ENCODE results near the gene SLC18A3. TPM values are rescaled to one million over a fixed set of nuclear protein-coding genes. Genes with fewer than 3 reads are reported as not detected.

The SLC18A3 gene
- total RNA-seq, 1 experiment from 2014 or later, result not detected

DNA sequence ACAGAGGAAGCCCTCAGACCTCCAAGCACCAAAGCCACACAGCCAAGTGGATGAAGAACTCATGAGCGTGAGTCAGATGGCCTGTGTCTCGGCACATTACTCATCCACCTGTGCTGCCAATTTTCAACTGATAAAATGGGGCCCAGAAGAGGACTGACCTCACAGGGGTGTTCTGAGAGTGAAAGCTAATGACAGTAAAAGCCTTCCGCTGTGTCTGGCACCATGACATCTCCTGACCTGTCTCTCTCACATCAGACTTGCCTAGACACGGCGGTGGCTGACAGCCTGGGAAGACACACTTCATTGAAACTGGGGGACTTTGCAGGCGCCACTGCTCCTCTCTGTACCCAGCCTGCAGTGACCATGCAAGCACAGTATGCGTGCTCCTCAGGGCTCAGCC lies 8.3 kb upstream of the SLC18A3 start:
- Histone ChIP-seq H2AK5ac (ENCODE audit: insufficient read length, low read length) (no peak overlapping the region), H3K18ac (ENCODE audit: insufficient read length, low read depth, low read length) (no peak overlapping the region), H3K27me3 (ENCODE audit: insufficient read depth, low read length) (peaks cover 8% of the 10 kb centered on the region; the same call in 1 of the 2 replicates), H3K4ac (ENCODE audit: low read depth, low read length) (no peak overlapping the region), H4K20me1 (ENCODE audit: control insufficient read depth, insufficient read depth, insufficient read length) (no peaks in the 10 kb centered on the region), H3K79me2 (ENCODE audit: insufficient read depth, low read length) (no peaks in the 10 kb centered on the region), H2BK15ac (ENCODE audit: low read depth, low read length) (no peak overlapping the region), H3K9ac (ENCODE audit: extremely low read depth, insufficient read length, low read length) (no peak overlapping the region), H4K91ac (ENCODE audit: insufficient read length, low read depth, low read length) (no peak overlapping the region), H2AFZ (ENCODE audit: low read length) (no peak overlapping the region), H3K56ac (ENCODE audit: insufficient read length, low read depth, low read length) (no peak overlapping the region), H3K4me2 (ENCODE audit: insufficient read depth, insufficient read length, low read length) (no peak overlapping the region), H3K14ac (ENCODE audit: insufficient read depth, low read length) (no peak overlapping the region; the same call in 1 of the 2 replicates), H2BK5ac (ENCODE audit: insufficient read length, low read length) (no peak overlapping the region), H2BK20ac (ENCODE audit: low read depth, low read length, poor library complexity, severe bottlenecking) (no peak overlapping the region), H2BK12ac (ENCODE audit: insufficient read length, low read depth, low read length) (no peak overlapping the region), H3K27ac (ENCODE audit: insufficient read length, low read depth, low read length) (no peak overlapping the region), H3T11ph (ENCODE audit: low read length) (no peak overlapping the region), H4K8ac (replicated peaks; ENCODE audit: insufficient read length, low read depth, low read length) (no peak overlapping the region), H2BK120ac (ENCODE audit: low read depth, low read length, poor library complexity, severe bottlenecking) (no peak overlapping the region), H4K5ac (ENCODE audit: insufficient read length, low read depth, low read length) (no peak overlapping the region), H3K9me3 (ENCODE audit: control insufficient read depth, low read depth, low read length) (no peaks in the 10 kb centered on the region), H3K79me1 (ENCODE audit: insufficient read depth, low read depth, low read length, poor library complexity, severe bottlenecking) (no peaks in the 10 kb centered on the region), H3K23ac (ENCODE audit: insufficient read length, low read depth, low read length) (no peak overlapping the region), H3K23me2 (ENCODE audit: insufficient read length, low read depth, low read length, poor library complexity, severe bottlenecking) (no peaks in the 10 kb centered on the region), H3K4me1 (ENCODE audit: insufficient read depth, low read length) (no peaks in the 10 kb centered on the region)
- H3K9me3 Mint-ChIP-seq, result no peaks in the 10 kb centered on the region; a peak in 1 of 5 replicates
- peak; percentile 16 for DNase-seq
- peaks cover 76% of the 10 kb centered on the region for H3K27me3 Mint-ChIP-seq (ENCODE audit: low read depth)
- H3K27ac Mint-ChIP-seq, result no peak overlapping the region
- no peaks in the 10 kb centered on the region for H3K36me3 Mint-ChIP-seq (ENCODE audit: insufficient read depth in 1 of 3, low read depth in 3 of 3)
- H3K4me1 Mint-ChIP-seq, result peaks cover 2% of the 10 kb centered on the region in 2 experiments; a peak in 3 of 4 replicates
- TF ChIP-seq, protein P1, sequence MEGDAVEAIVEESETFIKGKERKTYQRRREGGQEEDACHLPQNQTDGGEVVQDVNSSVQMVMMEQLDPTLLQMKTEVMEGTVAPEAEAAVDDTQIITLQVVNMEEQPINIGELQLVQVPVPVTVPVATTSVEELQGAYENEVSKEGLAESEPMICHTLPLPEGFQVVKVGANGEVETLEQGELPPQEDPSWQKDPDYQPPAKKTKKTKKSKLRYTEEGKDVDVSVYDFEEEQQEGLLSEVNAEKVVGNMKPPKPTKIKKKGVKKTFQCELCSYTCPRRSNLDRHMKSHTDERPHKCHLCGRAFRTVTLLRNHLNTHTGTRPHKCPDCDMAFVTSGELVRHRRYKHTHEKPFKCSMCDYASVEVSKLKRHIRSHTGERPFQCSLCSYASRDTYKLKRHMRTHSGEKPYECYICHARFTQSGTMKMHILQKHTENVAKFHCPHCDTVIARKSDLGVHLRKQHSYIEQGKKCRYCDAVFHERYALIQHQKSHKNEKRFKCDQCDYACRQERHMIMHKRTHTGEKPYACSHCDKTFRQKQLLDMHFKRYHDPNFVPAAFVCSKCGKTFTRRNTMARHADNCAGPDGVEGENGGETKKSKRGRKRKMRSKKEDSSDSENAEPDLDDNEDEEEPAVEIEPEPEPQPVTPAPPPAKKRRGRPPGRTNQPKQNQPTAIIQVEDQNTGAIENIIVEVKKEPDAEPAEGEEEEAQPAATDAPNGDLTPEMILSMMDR (conservative IDR thresholded peaks at IDR 0.05), result no peak
- no CpG with 5 or more reads among the region's 7 CpGs for WGBS (ENCODE audit: extremely low coverage, insufficient read length, low lambda C conversion rate)
- no peak overlapping the region for H3K4me3 Mint-ChIP-seq

Measured in H9 (cell line).